ENCODE data around the gene LRRC75B.

LRRC75B gene

DNA sequence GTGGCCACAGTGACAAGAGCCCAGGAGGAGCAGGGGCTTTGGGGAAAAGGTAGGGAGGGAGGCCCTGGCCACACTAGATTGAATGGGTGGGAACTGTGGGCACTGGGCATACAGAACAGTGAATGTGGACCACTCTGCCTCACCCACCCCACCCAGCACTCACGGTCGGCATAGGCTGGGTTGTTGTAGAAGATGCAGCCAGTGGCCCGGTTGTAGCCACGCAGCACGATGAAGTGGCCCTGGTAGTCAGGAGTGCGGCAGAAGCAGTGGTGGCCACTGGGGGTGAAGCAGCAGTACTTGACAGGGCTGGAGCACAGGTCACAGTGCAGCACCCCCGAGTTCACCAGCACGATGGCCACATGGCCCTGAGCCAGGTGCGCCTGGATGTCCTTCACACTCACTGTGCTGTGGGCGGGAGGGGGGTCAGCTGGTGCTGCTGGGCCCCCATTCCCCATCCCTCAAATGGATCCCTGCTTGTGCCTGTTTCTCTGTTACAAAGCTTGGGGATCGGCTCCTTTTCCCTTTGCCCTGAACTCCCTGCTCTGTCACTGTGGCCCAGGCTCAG is 49.1 kb downstream of the LRRC75B start:
- no peak for DNase-seq (ENCODE audit: low read depth)
- TF ChIP-seq, protein P1, sequence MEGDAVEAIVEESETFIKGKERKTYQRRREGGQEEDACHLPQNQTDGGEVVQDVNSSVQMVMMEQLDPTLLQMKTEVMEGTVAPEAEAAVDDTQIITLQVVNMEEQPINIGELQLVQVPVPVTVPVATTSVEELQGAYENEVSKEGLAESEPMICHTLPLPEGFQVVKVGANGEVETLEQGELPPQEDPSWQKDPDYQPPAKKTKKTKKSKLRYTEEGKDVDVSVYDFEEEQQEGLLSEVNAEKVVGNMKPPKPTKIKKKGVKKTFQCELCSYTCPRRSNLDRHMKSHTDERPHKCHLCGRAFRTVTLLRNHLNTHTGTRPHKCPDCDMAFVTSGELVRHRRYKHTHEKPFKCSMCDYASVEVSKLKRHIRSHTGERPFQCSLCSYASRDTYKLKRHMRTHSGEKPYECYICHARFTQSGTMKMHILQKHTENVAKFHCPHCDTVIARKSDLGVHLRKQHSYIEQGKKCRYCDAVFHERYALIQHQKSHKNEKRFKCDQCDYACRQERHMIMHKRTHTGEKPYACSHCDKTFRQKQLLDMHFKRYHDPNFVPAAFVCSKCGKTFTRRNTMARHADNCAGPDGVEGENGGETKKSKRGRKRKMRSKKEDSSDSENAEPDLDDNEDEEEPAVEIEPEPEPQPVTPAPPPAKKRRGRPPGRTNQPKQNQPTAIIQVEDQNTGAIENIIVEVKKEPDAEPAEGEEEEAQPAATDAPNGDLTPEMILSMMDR (IDR thresholded peaks at IDR 0.05; ENCODE audit: insufficient read depth, low read depth, low read length, missing control alignments), result no peak
- no peak overlapping the region for H3K4me3 ChIP-seq (ENCODE audit: low read depth, low read length)

DNA sequence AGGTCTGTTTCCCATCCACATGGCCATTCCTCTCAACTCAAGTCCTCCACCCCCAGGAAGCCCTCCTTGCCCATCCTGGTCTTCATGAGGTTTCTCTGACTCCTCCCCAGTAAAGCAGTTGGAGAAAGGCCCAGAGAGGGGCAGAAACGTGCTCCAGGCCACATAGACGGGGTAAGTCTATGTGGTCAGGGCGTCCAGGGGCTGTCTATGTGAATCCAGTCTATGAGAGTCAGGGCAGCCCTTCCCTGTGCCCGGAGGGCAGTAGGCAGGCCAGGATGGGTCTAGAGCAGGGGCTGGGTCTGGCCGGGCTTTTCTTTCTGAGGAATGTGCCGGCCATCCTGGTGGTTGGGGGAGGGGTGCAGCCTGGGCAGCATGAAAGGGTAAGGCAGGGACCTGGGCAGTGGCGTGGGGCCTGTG is 49.7 kb downstream of the LRRC75B start:
- TF ChIP-seq, protein P1 (IDR thresholded peaks at IDR 0.05; ENCODE audit: insufficient read depth, low read depth, low read length, missing control alignments), result no peak
- no peak for DNase-seq (ENCODE audit: low read depth)
- no peak overlapping the region for H3K4me3 ChIP-seq (ENCODE audit: low read depth, low read length)

DNA sequence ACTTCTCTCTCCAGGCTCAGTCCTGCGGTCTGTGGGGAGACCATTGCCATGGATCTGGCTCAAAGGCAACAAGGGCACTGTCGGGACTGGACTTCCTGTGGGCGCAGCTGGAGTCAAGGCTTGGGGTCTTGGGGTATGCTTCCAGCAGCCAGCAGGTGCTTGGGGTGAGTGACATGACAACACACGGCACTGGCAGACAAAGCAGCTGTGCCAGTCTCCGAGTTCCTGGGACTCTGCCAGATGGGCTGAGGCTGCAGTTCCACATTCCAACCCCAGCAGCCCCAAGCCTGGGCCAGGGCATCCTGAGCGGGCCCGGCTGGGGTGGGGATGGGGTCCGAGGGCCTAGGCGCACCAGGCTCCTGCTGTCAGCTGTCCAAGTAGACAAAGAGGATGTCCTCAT is 50.2 kb downstream of the LRRC75B start:
- no peak for DNase-seq (ENCODE audit: low read depth)
- no peak overlapping the region for H3K4me3 ChIP-seq (ENCODE audit: low read depth, low read length)
- TF ChIP-seq, protein P1 (IDR thresholded peaks at IDR 0.05; ENCODE audit: insufficient read depth, low read depth, low read length, missing control alignments), result no peak

DNA sequence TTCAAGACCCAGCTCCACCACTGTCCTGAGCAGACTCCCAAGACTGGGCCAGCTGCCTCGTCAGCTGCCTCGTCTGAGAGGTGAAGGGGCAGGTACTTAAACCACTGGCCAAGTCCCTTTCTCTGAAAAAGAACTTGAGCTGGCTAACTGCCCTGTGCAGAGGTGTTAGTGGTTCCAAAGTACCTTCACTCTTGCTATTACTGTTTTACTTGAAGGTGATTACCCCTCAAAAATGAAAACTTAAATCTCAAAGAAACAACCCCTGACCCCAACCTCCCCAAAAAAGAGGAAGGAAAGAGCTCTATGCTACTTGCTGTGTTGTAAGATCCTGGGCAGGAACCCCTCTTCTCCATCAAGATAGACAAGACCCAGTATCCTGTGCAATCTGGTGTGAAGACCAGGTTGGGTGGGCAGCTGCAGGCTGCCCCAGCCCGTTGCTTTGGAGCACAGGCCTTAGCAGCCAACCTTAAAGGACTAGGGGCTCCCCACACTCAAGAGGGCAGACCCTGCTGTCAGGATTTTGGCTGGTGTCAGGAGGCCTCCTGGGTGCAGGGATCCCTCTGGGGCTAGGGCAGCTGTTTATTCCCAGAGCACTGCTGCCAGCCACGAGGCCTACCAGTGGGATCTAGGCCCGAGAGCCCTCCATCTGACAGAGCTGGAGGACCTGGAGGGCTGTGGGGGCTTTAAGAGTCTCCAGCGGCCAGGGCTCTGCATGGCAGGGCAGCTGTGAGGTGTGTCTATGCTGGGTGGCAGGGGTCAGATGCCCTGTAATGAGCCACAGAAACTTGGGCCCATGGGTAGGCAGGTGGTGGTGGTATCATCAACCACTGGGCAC is 51.0 kb downstream of the LRRC75B start:
- H3K4me3 ChIP-seq (ENCODE audit: low read depth, low read length), result no peak overlapping the region
- DNase-seq (ENCODE audit: low read depth), result no peak
- TF ChIP-seq, protein P1 (IDR thresholded peaks at IDR 0.05; ENCODE audit: insufficient read depth, low read depth, low read length, missing control alignments), result no peak

DNA sequence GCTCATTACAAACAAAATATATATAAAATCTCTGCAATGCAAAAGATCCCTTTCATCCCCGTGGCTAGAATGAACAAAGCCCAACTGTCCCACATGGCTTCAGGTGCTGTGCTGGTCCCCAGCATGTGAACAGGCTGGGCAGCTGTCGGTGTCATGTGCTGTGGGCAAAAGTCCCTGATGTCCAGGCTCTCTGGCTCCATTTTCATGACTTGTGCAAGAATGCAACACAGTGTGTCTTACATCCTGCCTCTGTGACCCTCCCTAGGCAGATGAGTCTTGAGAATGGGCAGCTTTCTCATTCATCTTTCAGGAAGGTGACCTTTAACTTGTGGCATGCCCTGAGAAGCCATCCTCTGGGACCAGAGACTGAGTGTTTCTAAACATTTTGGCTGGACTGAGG is 52.4 kb downstream of the LRRC75B start:
- no peak overlapping the region for H3K4me3 ChIP-seq (ENCODE audit: low read depth, low read length)
- TF ChIP-seq, protein P1 (IDR thresholded peaks at IDR 0.05; ENCODE audit: insufficient read depth, low read depth, low read length, missing control alignments), result no peak
- DNase-seq (ENCODE audit: low read depth), result no peak

DNA sequence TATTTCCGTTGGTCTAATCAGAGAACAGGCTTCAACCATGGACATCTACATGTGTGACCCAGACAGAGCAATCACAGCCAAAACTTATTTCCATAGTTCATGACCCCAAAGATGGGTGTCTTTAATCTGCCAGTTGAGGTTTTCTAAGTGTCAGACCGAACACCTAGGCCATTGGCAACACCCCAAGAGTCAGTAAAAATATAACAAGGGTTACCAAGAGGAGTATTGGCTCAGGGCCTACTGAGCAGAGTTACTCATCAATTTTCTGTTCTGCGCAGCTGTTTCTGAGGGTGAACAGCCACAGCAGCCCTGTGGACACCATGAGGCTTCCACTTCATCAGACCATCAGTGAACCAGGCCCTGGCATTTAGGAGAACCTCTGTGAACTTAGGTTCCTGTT is 56.8 kb downstream of the LRRC75B start:
- DNase-seq (ENCODE audit: low read depth), result no peak
- H3K4me3 ChIP-seq (ENCODE audit: low read depth, low read length), result no peak overlapping the region
- TF ChIP-seq, protein P1 (IDR thresholded peaks at IDR 0.05; ENCODE audit: insufficient read depth, low read depth, low read length, missing control alignments), result no peak
